SU-DHL-6 (cell line): ENCODE data around the gene CASD1.

ENCODE experiments used
- H2AFZ ChIP-seq: fragments of 200-600 bp; sonication (generic); 2 replicates; pipeline ENCODE4 v1.6.1; 2014; ENCODE audit warnings: low read depth, mild to moderate bottlenecking, moderate library complexity, mixed read lengths, antibody characterized with exemption, low read length; ENCODE audit not compliant: severe bottlenecking
- H3F3A ChIP-seq: fragments of 200-600 bp; shearing (Covaris generic); 2 replicates; pipeline ENCODE4 v1.6.0; 2016; ENCODE audit warnings: antibody characterized with exemption, mild to moderate bottlenecking; ENCODE audit not compliant: insufficient read depth
- H3K27ac ChIP-seq: fragments of 200-600 bp; sonication (generic); 2 replicates; pipeline ENCODE4 v1.5.1; 2016; ENCODE audit warnings: low read depth, mild to moderate bottlenecking, low read length, moderate library complexity, mixed read lengths
- H3K27me3 ChIP-seq: fragments of 200-600 bp; sonication (generic), shearing (Covaris generic); 2 replicates; pipeline ENCODE4 v1.6.0; 2014; ENCODE audit warnings: mild to moderate bottlenecking, low read length
- H3K36me3 ChIP-seq: fragments of 200-600 bp; sonication (generic); 2 replicates; pipeline ENCODE4 v1.6.1; 2014; ENCODE audit warnings: mild to moderate bottlenecking, low read length, mixed read lengths
- H3K4me2 ChIP-seq: fragments of 300-600, 200-600 bp; shearing (Covaris generic), sonication (generic); 2 replicates; pipeline ENCODE4 v1.6.0; 2014; ENCODE audit warnings: low read length, low read depth, mild to moderate bottlenecking; ENCODE audit not compliant: poor library complexity, severe bottlenecking
- H3K4me3 ChIP-seq: fragments of 200-600 bp; sonication (generic); 2 replicates; pipeline ENCODE4 v1.5.1; 2014; ENCODE audit warnings: antibody characterized with exemption, low read length, mild to moderate bottlenecking, mixed read lengths; ENCODE audit not compliant: insufficient read depth, poor library complexity, severe bottlenecking
- H3K79me2 ChIP-seq: fragments of 200-600 bp; sonication (generic); 2 replicates; pipeline ENCODE4 v1.6.1; 2014; ENCODE audit warnings: mild to moderate bottlenecking, low read length, moderate library complexity; ENCODE audit not compliant: insufficient read depth
- H3K9ac ChIP-seq: fragments of 200-600 bp; sonication (generic); 2 replicates; pipeline ENCODE4 v1.7.0; 2014; ENCODE audit warnings: mild to moderate bottlenecking, low read length
- H3K9me2 ChIP-seq: fragments of 200-600 bp; sonication (generic); replicated peaks from 2 replicates; pipeline ENCODE4 v1.6.1; 2014; ENCODE audit warnings: low read length; ENCODE audit not compliant: insufficient read depth
- H3K9me3 ChIP-seq: fragments of 200-600 bp; sonication (generic); 2 replicates; pipeline ENCODE4 v1.6.1; 2014; ENCODE audit warnings: low read length, mixed read lengths; ENCODE audit not compliant: insufficient read depth
- H4K20me1 ChIP-seq: fragments of 200-600 bp; sonication (generic); 2 replicates; pipeline ENCODE4 v1.6.1; 2014; ENCODE audit warnings: low read depth, mild to moderate bottlenecking, antibody characterized with exemption, low read length, moderate library complexity, mixed read lengths
- CTCF ChIP-seq: fragments of 200-600 bp; sonication (generic); IDR thresholded peaks from one replicate; pipeline ENCODE4 v1.5.1; 2017; ENCODE audit warnings: antibody characterized with exemption, mild to moderate bottlenecking, low read length, moderate library complexity; ENCODE audit not compliant: insufficient read depth, poor library complexity, severe bottlenecking
- EZH2phosphoT487 ChIP-seq: fragments of 200-600 bp; sonication (generic), shearing (Covaris generic); conservative IDR thresholded peaks from 2 replicates; pipeline ENCODE4 v1.6.1; 2018; ENCODE audit warnings: mild to moderate bottlenecking, antibody characterized with exemption, low read length, moderate library complexity, mixed read lengths

The CASD1 gene

DNA sequence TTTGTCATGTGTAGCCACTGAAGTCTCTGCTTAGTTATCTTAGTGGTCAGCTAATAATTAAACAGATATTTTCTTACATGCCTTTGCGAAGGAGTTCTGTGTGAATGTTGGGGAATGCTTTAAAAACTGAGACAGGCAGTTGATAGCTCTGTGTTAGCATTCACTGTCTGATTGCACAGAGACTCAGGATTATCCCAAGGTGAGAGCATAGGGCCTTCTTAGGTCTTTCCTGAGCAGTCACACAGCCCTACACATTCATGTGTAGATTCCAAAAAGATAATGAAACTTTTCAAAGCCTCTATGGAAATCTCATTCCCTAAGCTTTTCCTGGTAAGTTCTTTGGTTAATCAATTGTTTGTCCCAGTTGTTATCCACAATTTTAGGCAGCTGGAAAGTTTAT, 67.7 kb downstream of the CASD1 start:
- Histone ChIP-seq H3K4me2 (no peak overlapping the region), H3K4me3 (no peak overlapping the region), H2AFZ (no peak overlapping the region), H3K27me3 (no peaks in the 10 kb centered on the region), H3F3A (no peaks in the 10 kb centered on the region), H4K20me1 (no peaks in the 10 kb centered on the region), H3K9me3 (no peaks in the 10 kb centered on the region), H3K36me3 (no peaks in the 10 kb centered on the region), H3K79me2 (no peaks in the 10 kb centered on the region), H3K9ac (no peak overlapping the region), H3K9me2 (no peaks in the 10 kb centered on the region), H3K27ac (no peak overlapping the region)
- no peak for TF ChIP-seq EZH2phosphoT487
- TF ChIP-seq CTCF, result no peak

- Histone ChIP-seq H3K27ac (no peak overlapping the region), H3K9me2 (no peaks in the 10 kb centered on the region), H2AFZ (no peak overlapping the region), H3K4me3 (no peak overlapping the region), H4K20me1 (no peaks in the 10 kb centered on the region), H3K9ac (no peak overlapping the region), H3K79me2 (no peaks in the 10 kb centered on the region), H3K27me3 (no peaks in the 10 kb centered on the region), H3K4me2 (no peak overlapping the region), H3K36me3 (no peaks in the 10 kb centered on the region), H3F3A (no peaks in the 10 kb centered on the region), H3K9me3 (no peaks in the 10 kb centered on the region)
- TF ChIP-seq CTCF (no peak), EZH2phosphoT487 (no peak)
Measured at GRCh38 chr7:94578614-94579013, 69.0 kb downstream of the CASD1 start.

GRCh38 chr7:94579470-94579869, 69.9 kb downstream of the CASD1 start:
- no peaks in the 10 kb centered on the region for H3K27me3 ChIP-seq
- H3K27ac ChIP-seq, result no peak overlapping the region
- H3K9me3 ChIP-seq, result no peaks in the 10 kb centered on the region
- H3K4me2 ChIP-seq, result no peak overlapping the region
- H3K36me3 ChIP-seq, result no peaks in the 10 kb centered on the region
- no peaks in the 10 kb centered on the region for H3F3A ChIP-seq
- TF ChIP-seq CTCF (no peak), EZH2phosphoT487 (no peak)
- no peaks in the 10 kb centered on the region for H3K9me2 ChIP-seq
- H3K9ac ChIP-seq, result no peak overlapping the region
- H3K79me2 ChIP-seq, result no peaks in the 10 kb centered on the region
- H2AFZ ChIP-seq, result no peak overlapping the region
- no peak overlapping the region for H3K4me3 ChIP-seq
- H4K20me1 ChIP-seq, result no peaks in the 10 kb centered on the region

DNA sequence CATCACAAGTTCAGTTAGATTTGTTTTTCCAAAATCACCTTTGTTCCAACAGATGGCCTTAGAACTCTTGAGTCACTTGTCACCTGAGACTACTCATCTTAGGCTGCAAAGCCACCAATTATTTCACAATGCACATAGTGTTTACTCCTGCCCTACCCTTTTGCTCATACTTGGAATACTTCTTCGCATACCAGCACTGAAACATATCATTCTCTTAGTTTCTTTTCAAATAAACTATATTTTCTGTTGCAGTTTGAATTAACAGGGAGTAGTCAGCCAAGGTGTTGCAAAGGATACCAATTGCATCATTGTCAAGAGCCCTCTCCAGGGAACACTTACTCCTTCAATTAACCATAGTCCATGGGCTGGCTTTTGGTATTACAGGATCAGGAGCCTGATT, 71.0 kb downstream of the CASD1 start:
- Histone ChIP-seq H2AFZ (no peak overlapping the region), H3K27ac (no peak overlapping the region), H3K4me2 (no peak overlapping the region), H3K9me2 (no peaks in the 10 kb centered on the region), H3F3A (no peaks in the 10 kb centered on the region), H3K9ac (no peak overlapping the region), H3K79me2 (no peaks in the 10 kb centered on the region), H3K4me3 (no peak overlapping the region), H3K9me3 (no peaks in the 10 kb centered on the region), H3K36me3 (no peaks in the 10 kb centered on the region), H3K27me3 (no peaks in the 10 kb centered on the region), H4K20me1 (no peaks in the 10 kb centered on the region)
- TF ChIP-seq CTCF (no peak), EZH2phosphoT487 (no peak)
